IPS-18c (cell line): ENCODE results near the gene ANKS1B.
"Not testable (repeated sequence)": the region's sequence is repeated elsewhere in the genome, so short reads cannot be mapped to it uniquely, and the experiment has no call there.

Experiments used
- H3K4me3 ChIP-seq: 2 replicates; pipeline ENCODE4 v1.7.0; 2013; ENCODE audit warnings: low read depth, mild to moderate bottlenecking, low read length, moderate library complexity; ENCODE audit not compliant: insufficient read depth
- H3K9me3 ChIP-seq: one replicate; pipeline ENCODE4 v1.6.1; 2013; ENCODE audit warnings: mild to moderate bottlenecking, low read length, moderate library complexity; ENCODE audit not compliant: control insufficient read depth, insufficient read depth

The ANKS1B gene

DNA sequence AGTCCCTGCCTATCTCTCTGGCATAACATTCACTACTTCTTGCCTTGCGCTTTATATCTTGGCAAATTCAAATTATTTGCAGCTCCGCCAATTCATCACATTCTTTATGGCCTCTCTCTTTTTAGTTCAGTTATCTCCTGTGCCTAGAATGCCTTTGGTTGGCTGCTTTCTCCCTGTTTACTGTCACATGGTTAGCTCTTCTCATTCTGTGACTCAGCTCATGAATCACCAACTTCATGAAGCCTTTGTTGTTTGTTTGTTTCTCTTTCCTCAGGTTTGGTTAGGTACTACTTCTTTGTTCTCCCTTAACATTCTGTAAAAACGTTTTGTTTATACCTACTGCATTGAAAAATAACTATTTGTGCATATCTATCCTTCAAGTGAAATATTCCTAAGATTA, 713.7 kb downstream of the ANKS1B start:
- H3K4me3 ChIP-seq: no peak overlapping the region
- H3K9me3 ChIP-seq: no peaks in the 10 kb centered on the region

DNA sequence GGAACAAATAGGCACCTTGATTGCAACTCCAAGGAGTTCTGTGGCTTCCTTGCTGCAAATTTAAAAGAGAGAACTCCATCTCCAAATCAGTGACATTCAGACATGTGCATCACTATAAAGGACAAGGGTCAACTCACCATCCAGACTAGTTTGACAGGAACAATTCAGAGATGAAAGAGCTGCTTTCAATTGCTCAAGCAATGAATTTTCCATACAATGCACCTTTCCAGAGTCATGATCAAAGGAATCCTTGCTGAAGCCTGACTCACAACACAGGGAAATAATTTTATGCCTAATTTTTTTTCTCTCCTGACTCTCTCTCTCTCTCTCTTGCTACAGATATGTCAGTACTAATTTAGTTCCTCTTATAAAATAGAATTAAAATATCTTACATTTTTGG, 717.7 kb downstream of the ANKS1B start:
- no peak overlapping the region for H3K4me3 ChIP-seq
- no peaks in the 10 kb centered on the region for H3K9me3 ChIP-seq

- no peaks in the 10 kb centered on the region for H3K9me3 ChIP-seq
Measured at GRCh38 chr12:99265648-99266047, 719.1 kb downstream of the ANKS1B start.

GRCh38 chr12:99261256-99261655, 723.5 kb downstream of the ANKS1B start:
- Histone ChIP-seq H3K4me3 (no peak overlapping the region), H3K9me3 (no peaks in the 10 kb centered on the region)

More at GRCh38 chr12:99265648-99266047, 719.1 kb downstream of the ANKS1B start:
- H3K4me3 ChIP-seq: no peak overlapping the region

DNA sequence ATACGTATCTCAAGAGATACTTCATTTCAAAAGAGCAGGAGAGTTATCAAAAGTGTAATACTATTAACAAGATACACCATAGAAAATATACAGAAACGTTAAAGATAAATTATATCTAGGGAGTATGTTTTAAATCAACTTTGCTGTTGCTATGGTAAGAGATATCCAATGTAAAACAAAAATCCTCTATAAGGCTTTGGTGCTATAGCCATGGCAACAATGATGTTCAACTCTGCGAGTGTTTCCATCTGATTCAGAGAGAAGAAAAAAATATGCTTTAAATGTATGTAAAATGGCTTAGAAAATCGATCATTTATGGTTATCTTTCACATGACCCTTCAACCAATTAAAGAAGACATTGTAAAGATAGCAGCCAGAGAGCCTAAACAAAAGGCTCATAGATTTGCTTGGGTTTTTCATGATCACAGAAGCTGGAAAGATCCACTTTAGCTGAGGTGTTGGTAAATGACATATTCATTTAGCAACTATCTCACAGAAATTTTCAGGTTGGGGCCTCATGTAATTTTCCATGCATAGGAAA, 724.2 kb downstream of the ANKS1B start:
- no peak overlapping the region for H3K4me3 ChIP-seq
- H3K9me3 ChIP-seq: no peaks in the 10 kb centered on the region

- no peaks in the 10 kb centered on the region for H3K9me3 ChIP-seq
- no peak overlapping the region for H3K4me3 ChIP-seq
Measured at GRCh38 chr12:99259040-99259934, 725.4 kb downstream of the ANKS1B start.

DNA sequence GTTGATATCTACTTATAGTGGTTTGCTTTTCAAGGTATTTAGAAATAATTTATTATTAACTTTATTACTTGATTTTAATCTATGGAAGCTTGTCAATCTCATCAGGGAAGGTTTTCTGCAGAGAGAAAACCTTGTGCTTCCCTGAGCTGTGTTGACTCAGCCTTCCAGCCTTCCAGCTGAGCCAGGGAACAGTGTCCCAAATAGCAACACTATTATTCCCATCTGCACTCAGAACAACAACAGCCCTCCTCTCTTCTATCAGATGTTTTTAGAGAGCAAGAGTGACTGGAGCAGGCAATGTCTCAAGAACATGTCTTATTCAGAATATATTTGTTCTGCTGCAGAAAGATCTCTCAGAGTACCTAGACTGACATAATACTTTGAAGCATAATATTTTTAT, 727.1 kb downstream of the ANKS1B start:
- no peaks in the 10 kb centered on the region for H3K9me3 ChIP-seq
- H3K4me3 ChIP-seq: no peak overlapping the region

GRCh38 chr12:99253068-99253467, 731.7 kb downstream of the ANKS1B start:
- Histone ChIP-seq H3K4me3 (no peak overlapping the region), H3K9me3 (no peaks in the 10 kb centered on the region)

GRCh38 chr12:99250091-99250490, 734.6 kb downstream of the ANKS1B start:
- Histone ChIP-seq H3K4me3 (no peak overlapping the region), H3K9me3 (no peaks in the 10 kb centered on the region)

GRCh38 chr12:99249543-99249942, 735.2 kb downstream of the ANKS1B start:
- H3K4me3 ChIP-seq: no peak overlapping the region

GRCh38 chr12:99237907-99238538, 746.7 kb downstream of the ANKS1B start:
- H3K9me3 ChIP-seq, H3K4me3 ChIP-seq: not testable (repeated sequence)

More at GRCh38 chr12:99249543-99249942, 735.2 kb downstream of the ANKS1B start:
- no peaks in the 10 kb centered on the region for H3K9me3 ChIP-seq

- H3K9me3 ChIP-seq: no peaks in the 10 kb centered on the region
- no peak overlapping the region for H3K4me3 ChIP-seq
Measured at GRCh38 chr12:99235381-99235780, 749.4 kb downstream of the ANKS1B start.

- Histone ChIP-seq H3K4me3 (no peak overlapping the region), H3K9me3 (no peaks in the 10 kb centered on the region)
Measured at GRCh38 chr12:99234702-99235101, 750.0 kb downstream of the ANKS1B start.

DNA sequence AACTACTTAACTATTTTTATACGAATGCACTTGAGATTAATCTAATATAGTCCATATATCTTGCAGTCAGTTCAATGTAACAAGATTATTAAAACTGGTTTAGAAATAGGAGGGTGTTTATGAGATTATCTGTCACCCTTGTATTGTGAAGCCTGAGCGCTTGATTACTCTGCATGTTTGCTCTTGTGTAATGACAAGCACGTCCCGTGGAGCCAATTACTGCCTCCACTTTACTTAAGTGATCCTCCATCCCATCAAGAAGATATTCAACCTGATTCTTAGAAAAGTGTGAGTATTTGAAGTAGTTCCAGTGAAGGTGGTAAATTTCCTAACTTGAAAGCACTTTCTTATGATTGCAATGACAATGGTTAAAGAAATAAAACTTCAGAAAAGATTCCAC, 752.4 kb downstream of the ANKS1B start:
- Histone ChIP-seq H3K9me3 (no peaks in the 10 kb centered on the region), H3K4me3 (no peak overlapping the region)

DNA sequence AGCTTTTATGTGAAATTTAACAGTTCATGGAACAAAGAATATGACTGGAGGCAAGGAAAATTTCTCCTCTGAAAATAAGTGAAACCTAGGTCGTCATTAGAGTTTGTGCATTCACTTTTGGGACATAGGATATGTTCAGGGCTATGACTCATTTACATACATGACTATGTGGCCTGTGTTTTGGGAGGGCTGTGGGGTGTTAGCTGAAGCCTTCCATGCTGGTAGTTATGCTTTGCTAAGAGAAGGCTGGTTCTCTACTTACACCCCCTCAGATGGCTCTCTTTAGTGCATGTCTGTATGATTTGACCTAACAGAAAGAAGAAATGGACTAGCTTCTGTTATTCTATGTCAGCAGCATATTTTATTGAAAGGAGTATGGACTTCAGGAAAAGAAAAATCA, 753.7 kb downstream of the ANKS1B start:
- Histone ChIP-seq H3K9me3 (no peaks in the 10 kb centered on the region), H3K4me3 (no peak overlapping the region)

- H3K4me3 ChIP-seq: no peak overlapping the region
- H3K9me3 ChIP-seq: peaks cover 5% of the 10 kb centered on the region
Measured at GRCh38 chr12:99224237-99224636, 760.5 kb downstream of the ANKS1B start.

DNA sequence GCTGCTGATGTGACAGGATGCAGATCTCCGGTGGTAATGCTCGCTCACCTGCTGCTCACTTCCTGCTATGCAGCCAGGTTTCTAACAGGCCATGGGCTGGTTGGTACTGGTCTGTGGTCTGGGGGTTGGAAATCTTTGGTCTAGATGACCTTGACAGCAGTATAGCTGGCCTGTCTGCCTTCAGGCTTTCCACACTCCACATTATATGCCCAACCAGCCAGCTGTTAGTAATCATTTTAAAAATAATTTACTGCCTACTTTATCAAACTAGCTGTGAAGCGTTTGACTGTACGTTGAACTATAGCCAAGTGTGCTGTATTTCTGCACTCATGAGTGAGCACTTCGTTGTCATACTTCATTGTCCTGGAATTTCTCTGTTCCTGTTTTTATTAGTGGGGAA, 761.2 kb downstream of the ANKS1B start:
- Histone ChIP-seq H3K4me3 (no peak overlapping the region), H3K9me3 (peaks cover 5% of the 10 kb centered on the region)

DNA sequence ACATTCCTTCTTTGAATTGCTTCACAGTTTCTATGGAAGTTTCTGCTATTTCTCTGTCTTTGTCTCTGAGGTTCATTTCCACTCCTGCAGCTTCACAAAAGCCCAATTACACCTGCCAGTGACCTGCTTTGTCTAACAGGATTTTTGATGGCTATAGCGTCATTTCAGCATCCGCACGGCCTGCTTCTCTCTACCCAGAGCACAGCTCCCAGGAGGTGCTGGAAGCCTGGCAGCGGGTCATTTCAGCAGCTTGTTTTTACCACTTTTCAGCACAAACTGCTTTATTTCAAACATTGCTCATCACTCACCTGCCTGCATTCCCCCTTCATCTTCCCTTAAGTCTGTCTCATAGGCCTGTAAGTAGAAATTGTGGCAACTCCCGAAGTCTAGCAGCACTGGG, 771.7 kb downstream of the ANKS1B start:
- Histone ChIP-seq H3K4me3 (no peak overlapping the region), H3K9me3 (no peaks in the 10 kb centered on the region)
